ENCODE data around the gene ERGIC3. TPM values are rescaled to one million over a fixed set of nuclear protein-coding genes. Genes with fewer than 3 reads are reported as not detected.

Gene ERGIC3
- polyA plus RNA-seq, 1 donor from 2014 or later: 119 TPM

DNA sequence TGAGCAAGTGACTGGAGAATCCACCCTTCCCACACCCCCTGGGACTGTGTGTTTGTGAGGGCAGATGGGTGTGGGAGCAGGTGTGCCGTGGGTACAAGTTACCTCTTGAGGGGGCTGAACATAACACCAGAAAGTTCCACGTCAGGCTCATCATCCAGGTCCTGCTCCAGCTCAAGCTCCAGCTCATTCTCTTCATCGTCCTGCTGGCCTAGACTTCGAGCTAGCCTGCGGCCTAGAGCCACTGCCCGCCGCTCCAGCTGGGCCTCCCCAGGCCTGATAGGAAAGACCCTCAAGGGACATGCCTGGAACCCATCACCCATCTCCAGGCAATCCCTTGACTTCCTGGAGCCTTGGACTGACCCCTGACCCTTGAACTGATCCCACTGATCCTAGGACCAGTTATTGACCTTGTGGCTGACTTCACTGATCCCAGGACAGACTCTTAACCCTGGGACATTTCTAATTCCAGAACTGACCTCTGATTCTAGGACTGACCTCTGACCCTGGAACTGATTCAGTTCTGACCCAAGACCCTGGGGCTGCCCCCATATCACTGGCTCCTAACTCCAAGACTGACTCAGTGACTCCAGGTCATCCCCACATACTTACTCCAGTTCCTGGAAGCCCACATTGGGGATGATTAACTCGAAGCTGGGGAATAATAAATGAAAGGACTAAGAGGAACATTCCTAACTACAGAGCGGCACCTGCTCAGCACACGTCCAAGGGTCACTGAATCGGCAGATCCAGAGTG lies 62.0 kb downstream of the ERGIC3 start:
- peaks cover 12% of the 10 kb centered on the region for H3K27me3 Mint-ChIP-seq
- H3K36me3 Mint-ChIP-seq: no peaks in the 10 kb centered on the region
- H3K9me3 Mint-ChIP-seq: no peaks in the 10 kb centered on the region
- no peak overlapping the region for H3K27ac Mint-ChIP-seq
- peak overlapping the region in 3 of 4 donors; percentile 14 to 85 (median 14) for H3K4me3 Mint-ChIP-seq
- peaks cover 5 to 11% (median 8%) of the 10 kb centered on the region in 3 donors for H3K4me1 Mint-ChIP-seq

DNA sequence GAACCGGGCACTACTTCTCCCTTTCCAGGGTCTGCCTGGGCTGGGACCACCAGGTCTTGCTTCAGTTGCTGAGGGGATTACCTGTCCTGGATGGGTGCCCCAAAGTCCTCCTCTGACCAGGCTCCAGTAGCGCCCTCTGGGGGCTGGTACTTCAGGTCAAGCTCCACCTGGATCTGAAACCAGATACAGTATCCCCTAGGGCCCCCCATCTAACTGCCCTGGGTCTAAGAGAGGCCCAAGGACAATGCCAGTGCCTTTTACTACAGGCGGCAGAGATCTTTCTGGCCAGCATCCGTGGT lies 62.5 kb downstream of the ERGIC3 start:
- no peaks in the 10 kb centered on the region for H3K36me3 Mint-ChIP-seq
- H3K27ac Mint-ChIP-seq: no peak overlapping the region
- peaks cover 8% of the 10 kb centered on the region for H3K27me3 Mint-ChIP-seq
- H3K9me3 Mint-ChIP-seq: no peaks in the 10 kb centered on the region
- H3K4me3 Mint-ChIP-seq: peak overlapping the region in 1 of 4 donors; percentile 70
- H3K4me1 Mint-ChIP-seq: peaks cover 5 to 11% (median 8%) of the 10 kb centered on the region in 3 donors

DNA sequence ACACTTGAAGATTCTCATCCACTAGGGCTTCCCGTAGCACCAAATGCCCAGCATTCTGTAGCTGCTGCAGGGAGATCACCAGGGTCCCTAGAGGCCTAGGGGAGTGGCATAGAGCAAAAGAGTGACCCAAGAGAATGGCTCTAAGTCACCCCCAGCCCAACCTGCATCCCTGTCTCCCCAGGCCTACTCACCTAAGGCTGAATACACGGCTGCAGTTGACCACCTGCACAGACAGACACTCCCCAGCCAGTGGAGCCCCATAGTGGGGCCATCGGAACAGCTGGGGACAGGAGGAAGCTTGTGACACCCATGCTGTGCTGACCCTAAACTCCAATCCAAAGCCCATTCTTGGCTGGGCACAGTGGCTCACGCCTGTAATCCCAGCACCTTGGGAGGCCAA lies 64.2 kb downstream of the ERGIC3 start:
- no peaks in the 10 kb centered on the region for H3K36me3 Mint-ChIP-seq
- H3K27ac Mint-ChIP-seq: no peak overlapping the region
- no peak overlapping the region for H3K4me3 Mint-ChIP-seq
- peaks cover 2 to 11% (median 8%) of the 10 kb centered on the region in 3 donors for H3K4me1 Mint-ChIP-seq
- H3K9me3 Mint-ChIP-seq: no peaks in the 10 kb centered on the region
- peaks cover 2% of the 10 kb centered on the region for H3K27me3 Mint-ChIP-seq

Other genes starting within 250 kb of the ERGIC3 start
- gene FAM83C, start 249.7 kb upstream of the ERGIC3 start, polyA plus RNA-seq: not detected
- 19.7 TPM for gene UQCC1, start 130.1 kb upstream of the ERGIC3 start, polyA plus RNA-seq
- not detected for gene GDF5, start 103.8 kb upstream of the ERGIC3 start, polyA plus RNA-seq
- gene CEP250, start 86.5 kb upstream of the ERGIC3 start, polyA plus RNA-seq: 23.1 TPM
- gene C20orf173, start 12.4 kb upstream of the ERGIC3 start, polyA plus RNA-seq: not detected
- 1.9 TPM for gene SPAG4, start 73.8 kb downstream of the ERGIC3 start, polyA plus RNA-seq
- gene CPNE1, start 122.8 kb downstream of the ERGIC3 start, polyA plus RNA-seq: 306 TPM
- 36.9 TPM for gene RBM12, start 122.8 kb downstream of the ERGIC3 start, polyA plus RNA-seq
- 18.1 TPM for gene NFS1, start 157.3 kb downstream of the ERGIC3 start, polyA plus RNA-seq
- 323 TPM for gene ROMO1, start 157.3 kb downstream of the ERGIC3 start, polyA plus RNA-seq
- gene RBM39, start 200.2 kb downstream of the ERGIC3 start, polyA plus RNA-seq: 191 TPM
- gene PHF20, start 229.9 kb downstream of the ERGIC3 start, polyA plus RNA-seq: 107 TPM